Tibial nerve (tissue), 4 donors: ENCODE results near the gene METTL14.

ENCODE experiments used
- EP300 ChIP-seq, 2 donors: sonication (generic); formaldehyde crosslinking; IDR thresholded peaks; one replicate each; pipeline ENCODE4 v1.6.1; 2017; ENCODE audit warnings: antibody characterized with exemption in 2 of 2, mild to moderate bottlenecking in 1 of 2
- POLR2A ChIP-seq, 2 donors: fragments of 450-650 bp; IDR thresholded peaks; one replicate each; pipeline ENCODE4 v1.6.1; 2017; ENCODE audit warnings: antibody characterized with exemption in 2 of 2, mild to moderate bottlenecking in 2 of 2, moderate library complexity in 2 of 2
- TF ChIP-seq, protein P1 (sequence below), 5 experiments: fragments of 200-600 bp in 3 of 5; fragments of 450-650 bp in 2 of 5; sonication (generic) in 3 of 5; IDR thresholded peaks; one replicate each; pipeline ENCODE4 v1.5.1; 2016 to 2019; ENCODE audit warnings: antibody characterized with exemption in 5 of 5, mild to moderate bottlenecking in 3 of 5, moderate library complexity in 2 of 5

DNA sequence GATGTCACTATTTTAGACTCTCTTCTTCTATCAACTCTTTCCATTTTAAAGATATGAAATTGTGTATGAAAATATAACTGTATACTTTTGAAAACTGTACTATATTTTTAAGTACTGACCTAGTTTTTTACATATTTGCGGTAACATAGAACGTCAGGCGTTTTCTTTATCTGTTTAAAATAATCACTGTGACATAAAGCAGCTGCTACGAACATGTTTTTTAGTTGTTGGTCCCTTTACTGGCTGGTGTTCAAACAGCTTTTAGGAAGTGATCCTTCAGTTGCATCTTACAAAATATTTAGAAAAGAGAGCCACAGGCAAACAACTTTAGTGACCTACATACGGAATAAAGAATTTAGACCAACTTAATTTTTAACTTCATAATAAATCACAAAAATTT, 73.1 kb downstream of the METTL14 start:
- TF ChIP-seq, protein P1, sequence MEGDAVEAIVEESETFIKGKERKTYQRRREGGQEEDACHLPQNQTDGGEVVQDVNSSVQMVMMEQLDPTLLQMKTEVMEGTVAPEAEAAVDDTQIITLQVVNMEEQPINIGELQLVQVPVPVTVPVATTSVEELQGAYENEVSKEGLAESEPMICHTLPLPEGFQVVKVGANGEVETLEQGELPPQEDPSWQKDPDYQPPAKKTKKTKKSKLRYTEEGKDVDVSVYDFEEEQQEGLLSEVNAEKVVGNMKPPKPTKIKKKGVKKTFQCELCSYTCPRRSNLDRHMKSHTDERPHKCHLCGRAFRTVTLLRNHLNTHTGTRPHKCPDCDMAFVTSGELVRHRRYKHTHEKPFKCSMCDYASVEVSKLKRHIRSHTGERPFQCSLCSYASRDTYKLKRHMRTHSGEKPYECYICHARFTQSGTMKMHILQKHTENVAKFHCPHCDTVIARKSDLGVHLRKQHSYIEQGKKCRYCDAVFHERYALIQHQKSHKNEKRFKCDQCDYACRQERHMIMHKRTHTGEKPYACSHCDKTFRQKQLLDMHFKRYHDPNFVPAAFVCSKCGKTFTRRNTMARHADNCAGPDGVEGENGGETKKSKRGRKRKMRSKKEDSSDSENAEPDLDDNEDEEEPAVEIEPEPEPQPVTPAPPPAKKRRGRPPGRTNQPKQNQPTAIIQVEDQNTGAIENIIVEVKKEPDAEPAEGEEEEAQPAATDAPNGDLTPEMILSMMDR (IDR thresholded peaks at IDR 0.05): no peak
- TF ChIP-seq POLR2A (IDR thresholded peaks at IDR 0.05) (no peak), EP300 (IDR thresholded peaks at IDR 0.05) (no peak)
